GM18505 (cell line): ENCODE results near the gene SLC23A2.

Experiments
- ATAC-seq: cut with Tn5 transposase; IDR thresholded peaks from one replicate; pipeline ENCODE4 v1.9.1; 2021; ENCODE audit not compliant: unreplicated experiment
- POLR2A ChIP-seq: IDR thresholded peaks from 4 replicates; pipeline ENCODE4 v1.6.1; 2011; ENCODE audit warnings: borderline replicate concordance; ENCODE audit not compliant: insufficient read depth, insufficient read length; ENCODE audit errors: extremely low read depth

Gene SLC23A2

GRCh38 chr20:4905613-4906012 is 95.7 kb downstream of the SLC23A2 start:
- no peak for ATAC-seq
- TF ChIP-seq POLR2A = no peak

GRCh38 chr20:4905195-4905594 is 96.1 kb downstream of the SLC23A2 start:
- TF ChIP-seq POLR2A = no peak
- ATAC-seq = no peak

- TF ChIP-seq POLR2A = no peak
- ATAC-seq = no peak
These were observed 97.0 kb downstream of the SLC23A2 start for GRCh38 chr20:4904127-4904860.

- TF ChIP-seq POLR2A = no peak
- ATAC-seq = no peak
These were observed 98.5 kb downstream of the SLC23A2 start for GRCh38 chr20:4902788-4903187.

GRCh38 chr20:4901031-4901818 is 100.1 kb downstream of the SLC23A2 start:
- ATAC-seq = no peak
- TF ChIP-seq POLR2A = no peak

GRCh38 chr20:4898282-4899244 is 102.7 kb downstream of the SLC23A2 start:
- no peak for TF ChIP-seq POLR2A
- ATAC-seq = no peak

DNA sequence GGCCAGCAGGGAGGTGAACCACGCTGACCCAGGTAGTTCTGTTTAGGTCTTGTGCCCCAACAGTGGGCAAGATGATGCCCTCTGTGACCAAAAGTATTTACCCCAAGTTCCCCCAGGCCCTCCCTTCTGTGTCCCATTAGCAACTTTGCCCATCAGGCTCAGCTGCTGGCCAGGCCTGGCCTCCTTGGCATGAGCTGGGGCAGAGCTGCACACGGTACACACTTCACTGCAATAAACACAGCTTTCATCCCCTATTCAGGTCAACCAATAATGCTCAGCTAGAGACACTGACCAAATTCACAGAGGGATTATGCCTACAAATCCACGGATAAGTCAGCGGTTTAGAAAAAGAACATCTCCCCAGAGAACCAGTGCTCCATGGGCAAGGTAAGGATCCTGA is 103.7 kb downstream of the SLC23A2 start:
- no peak for TF ChIP-seq POLR2A
- ATAC-seq = no peak

DNA sequence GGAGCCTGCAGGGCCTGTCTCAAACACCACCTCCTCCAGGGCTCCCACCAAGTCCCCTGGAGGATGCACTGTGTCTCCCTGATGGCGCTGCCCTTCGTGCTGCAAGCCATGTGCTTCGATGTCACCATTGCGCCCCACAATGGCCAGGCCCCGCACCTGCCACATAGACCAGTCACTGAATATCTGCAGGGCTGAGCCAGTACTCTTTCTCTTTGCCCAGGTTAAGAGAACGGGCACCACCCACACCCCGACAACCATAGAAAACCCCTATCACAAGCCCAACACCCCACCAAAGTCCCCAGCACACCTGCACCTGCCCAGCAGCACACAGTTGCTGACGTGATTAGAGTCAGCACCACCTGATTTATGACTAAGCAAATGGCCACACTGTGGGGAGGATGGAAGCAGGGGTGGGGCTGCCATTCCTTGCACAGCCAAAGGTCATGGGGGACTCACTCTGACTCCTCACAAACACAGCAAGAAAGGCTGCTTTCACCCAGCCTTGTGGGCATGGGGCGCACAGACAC is 104.3 kb downstream of the SLC23A2 start:
- no peak for ATAC-seq
- no peak for TF ChIP-seq POLR2A

GRCh38 chr20:4896119-4896702 is 105.1 kb downstream of the SLC23A2 start:
- ATAC-seq = no peak
- TF ChIP-seq POLR2A = no peak

DNA sequence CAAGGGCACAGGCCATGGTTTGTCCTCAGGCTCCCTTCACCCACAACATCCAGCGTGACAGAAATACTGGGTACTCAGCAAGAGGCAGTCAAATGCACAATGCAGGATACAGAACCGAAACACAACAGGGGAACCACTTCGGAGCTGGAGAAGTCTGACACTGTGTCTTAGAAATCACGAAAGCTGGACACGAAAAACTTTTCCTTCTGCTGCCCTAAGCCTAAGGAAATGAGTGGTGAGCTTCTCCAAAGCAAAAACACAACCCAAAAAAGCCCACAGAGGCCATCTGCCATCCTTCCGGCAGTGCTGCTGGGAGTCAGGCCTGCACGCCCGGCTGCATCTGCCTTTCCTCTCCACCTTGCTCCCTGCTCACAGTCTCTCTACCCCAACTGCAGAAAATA is 106.3 kb downstream of the SLC23A2 start:
- no peak for TF ChIP-seq POLR2A
- ATAC-seq = no peak

- TF ChIP-seq POLR2A = no peak
- ATAC-seq = no peak
These were observed 106.9 kb downstream of the SLC23A2 start for GRCh38 chr20:4894409-4894808.

- ATAC-seq = no peak
- no peak for TF ChIP-seq POLR2A
These were observed 107.6 kb downstream of the SLC23A2 start for GRCh38 chr20:4893709-4894108.
